Stimulated activated CD8-positive, alpha-beta memory T cell treated with anti-CD3 and anti-CD28 coated beads, Interleukin-7, amount 100 ng/mL, for 24 hours (primary cell): ENCODE results near the gene TRNT1.

Source experiments
- DNase-seq: peaks from one replicate; pipeline ENCODE4 v3.0.0-alpha.2; 2020; ENCODE audit warnings: low read depth

The TRNT1 gene

GRCh38 chr3:3110749-3111361 is 15.9 kb upstream of the TRNT1 start:
- DNase-seq = no peak

GRCh38 chr3:3113042-3113709 is 13.6 kb upstream of the TRNT1 start:
- DNase-seq = no peak

- no peak for DNase-seq
These were observed 9.1 kb upstream of the TRNT1 start for GRCh38 chr3:3117651-3118050.

DNA sequence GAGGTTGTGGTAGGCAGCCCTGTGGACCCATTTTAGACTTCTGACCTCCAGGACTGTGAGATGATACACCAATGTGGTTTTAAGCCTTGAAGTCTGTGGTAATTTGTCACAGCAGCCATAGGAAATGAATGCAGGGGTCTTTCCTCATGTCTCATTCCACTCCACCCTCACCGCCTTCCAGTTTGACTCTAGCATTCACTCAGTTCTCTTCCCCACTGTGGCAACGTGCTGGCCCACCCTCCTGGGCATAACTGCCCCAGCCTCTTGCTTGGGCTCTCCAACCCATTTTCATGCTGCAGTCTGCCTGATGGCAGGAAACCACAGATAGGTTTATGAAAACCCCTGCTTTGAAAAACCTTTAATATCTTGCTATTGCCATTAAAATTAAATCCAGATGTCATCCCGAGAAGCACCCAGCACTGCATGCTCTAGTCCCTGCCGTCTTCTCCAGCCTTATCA is 7.3 kb upstream of the TRNT1 start:
- DNase-seq = no peak

DNA sequence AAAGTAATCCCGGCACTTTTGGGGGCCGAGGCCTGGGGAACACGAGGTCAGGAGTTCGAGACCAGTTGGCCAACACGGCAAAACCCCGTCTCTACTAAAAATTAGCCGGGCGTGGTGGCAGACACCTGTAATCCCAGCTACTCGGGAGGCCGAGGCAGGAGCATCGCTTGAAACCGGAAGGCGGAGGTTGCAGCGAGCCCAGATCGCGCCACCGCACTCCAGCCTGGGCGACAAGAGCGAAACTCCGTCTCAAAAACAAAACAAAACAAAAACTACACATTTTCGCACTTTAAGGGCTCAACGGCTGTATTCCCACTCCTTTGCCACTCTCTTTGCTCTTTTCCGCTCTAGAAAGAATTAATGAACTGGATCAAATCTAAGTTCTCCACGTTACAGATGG is 763 bp upstream of the TRNT1 start:
- no peak for DNase-seq

- no peak for DNase-seq
These were observed 781 bp downstream of the TRNT1 start for GRCh38 chr3:3127432-3128010.

DNA sequence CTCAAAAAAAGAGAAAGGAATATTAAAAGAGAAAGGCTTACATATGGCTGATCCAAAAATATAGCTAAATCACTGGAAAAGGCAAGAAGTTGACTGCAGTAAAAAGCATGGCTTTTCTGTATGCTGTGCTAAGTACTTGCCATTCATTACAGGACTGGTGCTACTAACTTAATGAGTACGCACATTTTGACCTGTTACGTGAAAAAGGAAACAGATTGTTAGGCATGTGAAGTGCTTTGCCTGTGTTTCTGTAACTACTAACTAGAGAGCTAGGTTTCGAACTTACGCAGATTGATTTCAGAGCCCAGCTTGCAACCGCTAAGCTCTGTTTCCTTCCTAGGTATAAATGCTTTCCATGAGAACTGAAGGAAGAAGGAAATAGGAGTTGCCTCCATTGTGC is 2.8 kb downstream of the TRNT1 start:
- DNase-seq = no peak

DNA sequence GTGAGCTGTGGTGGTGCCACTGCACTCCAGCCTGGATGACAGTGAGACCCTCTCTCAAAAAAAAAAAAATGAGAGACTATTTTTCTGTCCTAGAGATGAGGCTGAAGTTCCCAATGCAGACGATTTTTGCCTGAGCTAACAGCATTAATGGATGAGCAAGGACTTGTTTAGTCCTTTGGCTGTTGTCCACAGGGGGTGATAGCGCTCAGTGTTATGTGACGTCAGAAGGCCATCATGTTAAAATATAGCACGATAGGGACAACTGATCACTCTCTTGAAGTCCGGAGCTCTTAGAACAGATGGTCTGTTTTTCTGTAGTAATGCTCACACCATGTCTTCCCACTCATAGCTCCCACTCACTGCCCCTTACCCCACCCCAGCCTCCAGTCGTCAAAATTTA is 6.8 kb downstream of the TRNT1 start:
- no peak for DNase-seq

GRCh38 chr3:3134750-3135448 is 8.2 kb downstream of the TRNT1 start:
- DNase-seq = no peak

- DNase-seq = no peak
These were observed 10.8 kb downstream of the TRNT1 start for GRCh38 chr3:3137526-3137925.

DNA sequence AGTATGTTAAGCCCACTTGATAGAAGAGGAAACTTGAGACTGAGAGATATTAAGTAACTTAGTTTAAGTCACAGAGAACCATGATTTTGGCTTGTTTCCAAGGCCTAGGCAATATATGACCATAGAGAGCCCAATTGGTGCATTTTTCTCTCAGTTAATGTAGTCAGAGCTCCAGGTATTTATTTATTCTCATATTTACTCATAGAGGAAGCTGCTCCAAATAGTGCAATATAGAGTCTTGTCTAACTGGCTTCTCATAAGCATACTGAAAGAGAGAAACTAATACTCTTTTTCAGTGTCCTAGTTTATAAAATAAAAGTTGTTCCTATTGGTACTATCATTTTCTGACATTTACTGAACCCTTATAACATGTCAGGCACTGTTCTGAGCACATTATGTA is 15.2 kb downstream of the TRNT1 start:
- DNase-seq = no peak

DNA sequence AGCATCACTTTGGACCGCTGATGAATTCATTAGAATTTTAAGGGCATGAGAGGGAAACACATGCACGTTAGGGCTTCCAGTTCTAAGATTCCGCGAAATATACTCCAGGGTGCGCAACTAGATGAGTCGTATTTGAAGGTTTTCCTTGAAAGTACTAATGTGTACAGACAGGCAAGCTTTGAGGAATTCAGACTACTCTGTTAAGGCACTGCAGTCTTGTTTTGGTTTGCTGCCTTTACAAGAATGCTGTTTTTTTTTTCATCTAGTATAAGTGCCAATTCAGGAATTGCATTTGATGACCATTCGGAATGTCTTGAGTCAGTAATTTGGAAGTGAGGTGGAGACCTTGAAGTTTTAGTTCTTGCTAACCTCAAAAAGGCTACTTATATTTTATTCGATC is 19.1 kb downstream of the TRNT1 start:
- DNase-seq = no peak

DNA sequence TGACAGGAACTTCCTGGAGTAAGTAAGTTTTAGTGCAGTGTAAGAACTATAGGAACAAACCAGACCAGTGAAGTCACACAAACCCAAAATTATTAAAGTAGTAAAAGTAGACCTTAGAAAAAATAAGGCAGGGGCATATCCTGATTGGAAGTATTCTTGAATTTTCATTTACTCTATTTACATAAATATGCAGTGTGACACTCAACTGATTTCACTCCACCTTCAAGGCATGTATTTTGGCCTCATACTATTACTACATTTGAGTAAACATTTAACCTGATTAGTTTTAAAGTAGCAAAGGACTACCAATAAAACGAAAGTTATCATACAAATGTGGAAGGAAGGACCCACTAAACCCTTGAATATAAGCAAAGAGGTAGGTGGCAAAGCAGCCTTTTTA is 22.8 kb downstream of the TRNT1 start:
- no peak for DNase-seq

- DNase-seq = no peak
These were observed 24.8 kb downstream of the TRNT1 start for GRCh38 chr3:3151513-3151912.

GRCh38 chr3:3154879-3155610 is 28.3 kb downstream of the TRNT1 start:
- DNase-seq = no peak

- no peak for DNase-seq
These were observed 30.7 kb downstream of the TRNT1 start for GRCh38 chr3:3157484-3157883.

DNA sequence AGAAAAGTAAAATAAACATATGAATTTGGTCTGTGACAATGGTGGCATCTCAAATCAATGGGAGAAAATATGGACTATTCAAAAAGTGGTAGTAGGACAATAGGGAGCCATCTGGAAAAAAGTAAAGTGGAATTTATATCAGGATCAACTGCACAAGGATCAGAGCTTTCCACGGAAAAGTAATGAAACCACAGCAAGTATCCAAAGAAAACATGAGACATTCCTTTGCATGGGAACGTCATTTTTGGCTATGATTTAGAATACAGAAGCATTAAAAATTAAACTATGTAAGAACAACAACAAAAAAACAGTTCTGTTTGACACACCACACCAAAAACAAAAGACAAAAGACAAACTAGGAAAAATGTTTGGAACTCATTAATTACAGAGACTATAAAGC is 34.1 kb downstream of the TRNT1 start:
- DNase-seq = no peak

DNA sequence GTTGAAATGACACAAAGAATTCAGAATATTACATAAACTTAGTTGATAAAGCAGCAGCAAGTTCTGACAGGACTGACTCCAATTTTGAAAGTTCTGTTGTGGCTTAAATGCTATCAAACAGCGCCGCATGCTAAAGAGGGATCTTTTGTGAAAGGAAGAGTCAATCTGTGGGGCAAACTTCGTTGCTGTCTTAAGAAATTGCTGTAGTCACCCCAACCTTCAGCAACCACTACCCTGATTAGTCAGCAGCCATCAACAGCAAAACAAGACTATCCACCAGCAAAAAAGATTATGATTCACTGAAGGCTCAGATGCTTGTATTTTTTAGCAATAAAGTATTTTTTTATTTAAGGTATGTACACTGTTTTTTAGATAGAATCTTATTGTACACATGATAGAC is 38.5 kb downstream of the TRNT1 start:
- DNase-seq = no peak

- no peak for DNase-seq
These were observed 38.9 kb downstream of the TRNT1 start for GRCh38 chr3:3165650-3166049.

DNA sequence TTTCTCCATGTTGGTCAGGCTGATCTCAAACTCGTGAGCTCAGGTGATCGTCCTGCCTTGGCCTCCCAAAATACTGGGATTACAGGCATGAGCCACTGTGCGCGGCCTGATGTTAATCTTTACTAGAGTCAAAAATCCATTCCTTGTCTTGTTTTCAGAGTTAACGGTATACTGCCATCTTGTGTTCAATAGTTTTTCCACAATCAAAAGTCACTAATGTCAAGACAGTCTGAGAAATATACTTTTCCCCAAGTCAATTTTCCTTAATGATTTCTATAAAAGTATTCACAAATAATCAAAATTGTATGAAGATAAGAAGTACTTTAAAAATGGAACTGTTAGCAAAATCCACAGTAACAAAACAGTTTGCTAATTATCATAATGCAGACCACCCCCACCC is 44.3 kb downstream of the TRNT1 start:
- DNase-seq = no peak

DNA sequence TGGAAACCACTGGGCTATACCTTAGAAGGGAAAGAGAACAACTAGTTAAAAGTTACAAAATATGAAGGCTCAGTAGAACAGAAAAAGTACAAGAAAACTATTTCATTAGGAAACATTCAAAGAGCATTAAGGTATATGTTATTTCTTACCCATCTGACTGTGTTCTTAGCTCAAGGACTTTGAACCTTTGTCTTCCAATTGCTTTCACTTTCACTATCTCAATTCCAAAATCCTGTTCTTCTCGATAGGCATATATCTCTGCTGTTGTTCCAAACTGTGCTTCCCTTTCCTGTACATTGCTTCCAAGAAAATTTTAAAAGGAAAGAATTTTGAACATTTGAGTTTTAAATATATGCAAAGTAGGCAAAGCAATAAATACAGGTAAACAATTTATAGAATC is 45.9 kb downstream of the TRNT1 start:
- DNase-seq = no peak

GRCh38 chr3:3177861-3178497 is 51.2 kb downstream of the TRNT1 start:
- no peak for DNase-seq
